ENCODE data around the gene ZNRF3. TPM values are rescaled to one million over a fixed set of nuclear protein-coding genes. Genes with fewer than 3 reads are reported as not detected.

Gene ZNRF3
- total RNA-seq, result 4.7 and 5.9 TPM in 2 replicates

DNA sequence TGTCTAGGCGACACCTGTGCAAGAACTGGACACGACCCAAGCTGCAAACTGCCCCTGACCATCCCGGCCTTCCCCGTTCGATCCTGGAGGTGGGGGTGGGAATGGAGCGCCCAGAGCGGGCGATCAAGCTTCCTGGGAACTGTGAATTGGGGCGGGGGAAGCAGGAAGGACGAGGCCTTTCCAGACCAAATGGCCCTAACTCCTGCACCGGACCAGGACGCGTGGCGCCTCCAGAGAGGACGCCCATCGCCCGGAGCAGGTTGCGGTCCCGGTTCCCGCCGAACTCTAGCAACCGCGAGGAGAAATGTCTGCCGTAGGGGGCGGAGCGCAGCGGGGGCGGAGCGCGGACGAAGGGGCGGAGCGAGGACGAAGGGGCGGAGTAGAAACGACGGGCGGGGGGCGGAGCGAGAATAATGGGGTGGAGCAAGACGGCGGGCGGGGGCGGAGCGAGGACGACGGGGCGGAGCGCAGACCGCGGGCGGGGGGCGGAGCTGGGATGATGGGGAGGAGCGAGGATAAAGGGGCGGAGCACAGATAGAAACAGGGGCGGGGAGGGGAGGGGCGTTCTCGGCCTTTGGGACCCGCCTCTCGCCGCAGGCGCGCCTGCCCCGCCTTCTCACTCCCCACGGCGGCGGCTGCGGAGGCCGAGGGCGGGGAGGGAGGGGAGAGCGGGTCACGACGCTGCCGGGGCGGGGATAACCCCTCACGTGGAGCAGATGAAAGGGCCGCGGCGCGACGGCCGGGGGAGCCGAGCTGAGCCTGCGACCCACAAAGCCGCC lies at the start of gene ZNRF3:
ZNRF3 (plus strand) TSS at position 695 of the 779 bp plus-strand sequence. CDS start 195 bp downstream, outside the sequence.

DNA sequence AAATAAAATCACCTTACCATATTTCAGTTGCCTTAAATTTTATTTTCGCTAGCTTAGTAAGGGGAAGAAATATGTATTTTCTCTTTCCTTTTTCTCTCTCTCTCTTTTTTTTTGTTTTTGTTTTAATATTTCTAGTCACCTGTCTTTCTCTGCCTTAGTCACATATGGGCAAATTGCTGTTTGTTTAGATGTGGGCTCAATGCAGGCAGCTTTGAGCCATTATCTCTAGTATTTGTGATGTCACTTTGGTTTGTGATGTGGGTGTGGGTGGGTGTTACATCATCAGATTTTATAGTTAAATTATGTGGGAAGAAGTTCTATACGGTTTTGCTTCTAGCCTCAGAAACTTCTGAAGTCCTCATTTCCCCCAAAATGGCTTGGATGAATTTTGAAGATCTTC lies 178.4 kb downstream of the ZNRF3 start, which contains the start of gene C22orf31:
C22orf31 (minus strand) TSS at position 59 of the 400 bp plus-strand sequence; CDS start at position 20, 39 bp downstream.

DNA sequence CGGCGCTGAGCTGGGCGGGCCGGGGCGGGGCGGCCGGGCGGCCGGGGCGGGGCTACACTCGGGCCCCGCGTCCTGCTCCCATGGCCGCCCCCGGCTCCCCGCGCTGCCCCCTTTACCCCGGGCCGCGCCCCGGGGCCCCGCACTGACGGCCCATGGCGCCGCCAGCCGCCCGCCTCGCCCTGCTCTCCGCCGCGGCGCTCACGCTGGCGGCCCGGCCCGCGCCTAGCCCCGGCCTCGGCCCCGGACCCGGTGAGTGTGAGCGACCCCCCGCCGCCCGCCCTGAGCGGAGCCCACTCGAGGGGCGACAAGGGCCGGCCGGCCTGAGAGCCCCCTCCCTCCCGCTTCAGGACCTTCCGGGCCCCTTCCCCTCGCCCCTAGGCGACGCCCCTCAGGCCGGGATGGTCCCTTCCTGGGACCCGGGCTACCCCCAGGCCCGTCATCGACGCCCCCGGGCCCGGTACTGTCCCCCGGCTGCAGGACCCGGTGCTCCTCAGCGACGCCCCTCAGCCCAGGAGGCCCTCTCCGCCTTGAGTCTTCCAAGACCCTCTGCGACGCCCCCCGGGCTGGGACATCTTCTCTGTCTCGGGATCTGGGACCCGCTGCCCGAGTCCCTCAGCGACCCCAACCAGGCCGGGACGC lies 189.7 kb downstream of the ZNRF3 start, which contains the start of gene KREMEN1:
KREMEN1 (plus strand) TSS at position 57 of the 639 bp plus-strand sequence; CDS start at position 153, 96 bp downstream.

Small RNA genes lying within 50 kb of the gene (small RNA-seq; reads per million reads assigned to genes)
- not detected for gene Z93930.1

Other genes with a start within 250 kb of the ZNRF3 start
- gene TTC28, start 203.7 kb upstream of the ZNRF3 start, total RNA-seq, result 13.3 and 17.8 TPM in 2 replicates
- gene CHEK2, start 141.8 kb upstream of the ZNRF3 start, total RNA-seq, result 6.1 and 10.6 TPM in 2 replicates
- gene HSCB, start 141.5 kb upstream of the ZNRF3 start, total RNA-seq, result 10.2 and 10.7 TPM in 2 replicates
- gene CCDC117, start 110.9 kb upstream of the ZNRF3 start, total RNA-seq, result 20.4 and 31.4 TPM in 2 replicates
- 167 and 303 TPM in 2 replicates for gene XBP1, start 83.0 kb upstream of the ZNRF3 start, total RNA-seq
- gene C22orf31, start 178.3 kb downstream of the ZNRF3 start, total RNA-seq, result 0.39 TPM in 1 of 2 replicates, not detected in the other
- 18.9 and 24.3 TPM in 2 replicates for gene KREMEN1, start 189.5 kb downstream of the ZNRF3 start, total RNA-seq